ENCODE data around the gene CTAG1A.
"Not testable (repeated sequence)": the region's sequence is repeated elsewhere in the genome, so short reads cannot be mapped to it uniquely, and the experiment has no call there.

The CTAG1A gene

GRCh38 chrX:154573061-154573460 lies 11.9 kb upstream of the CTAG1A start:
- not testable (repeated sequence) for DNase-seq

GRCh38 chrX:154575076-154575475 lies 9.9 kb upstream of the CTAG1A start:
- DNase-seq: not testable (repeated sequence)

- not testable (repeated sequence) for DNase-seq
These were observed 1.9 kb upstream of the CTAG1A start for GRCh38 chrX:154582994-154583393.

- DNase-seq: not testable (repeated sequence)
These were observed 5.5 kb downstream of the CTAG1A start for GRCh38 chrX:154590415-154590814.

GRCh38 chrX:154592505-154592904 lies 7.6 kb downstream of the CTAG1A start:
- no peak for DNase-seq

DNA sequence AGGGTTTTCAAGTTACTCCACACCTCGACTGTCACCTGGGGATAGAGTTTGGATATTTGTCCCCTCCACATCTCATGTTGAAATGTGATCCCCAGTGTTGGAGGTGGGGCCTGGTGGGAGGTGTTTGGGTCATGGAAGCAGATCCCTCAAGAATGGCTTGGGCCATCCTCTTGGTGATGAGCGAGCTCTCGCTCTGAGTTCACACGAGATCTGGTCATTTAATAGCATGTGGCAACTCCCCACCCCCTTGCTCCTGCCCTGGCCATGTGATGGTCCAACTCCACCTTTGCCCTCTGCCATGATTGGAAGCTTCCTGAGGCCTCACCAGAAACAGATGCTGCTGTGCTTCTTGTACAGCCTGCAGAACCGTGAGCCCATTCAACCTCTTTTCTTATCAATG lies 8.3 kb downstream of the CTAG1A start:
- DNase-seq: no peak

DNA sequence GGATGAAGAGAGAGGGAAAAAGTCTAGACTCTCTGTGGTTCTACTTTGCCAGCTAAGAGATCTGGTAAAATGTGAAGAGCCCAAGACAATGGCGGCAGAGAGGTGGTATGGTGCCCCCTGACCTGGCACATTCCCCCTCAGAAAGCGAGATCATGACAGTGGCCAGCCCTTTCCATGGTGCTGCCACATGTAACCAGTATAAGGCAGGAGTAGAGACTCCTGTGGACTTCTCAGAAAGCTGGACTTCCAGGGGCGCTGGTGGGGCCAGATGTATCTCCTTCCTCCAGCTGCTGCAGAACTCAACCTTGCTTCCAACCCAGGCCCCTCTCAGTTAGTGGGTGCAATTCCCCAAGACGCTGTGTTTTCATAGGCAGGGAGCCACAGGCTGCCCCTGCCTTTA lies 9.6 kb downstream of the CTAG1A start:
- no peak for DNase-seq

- no peak for DNase-seq
These were observed 10.8 kb downstream of the CTAG1A start for GRCh38 chrX:154595559-154596249.

DNA sequence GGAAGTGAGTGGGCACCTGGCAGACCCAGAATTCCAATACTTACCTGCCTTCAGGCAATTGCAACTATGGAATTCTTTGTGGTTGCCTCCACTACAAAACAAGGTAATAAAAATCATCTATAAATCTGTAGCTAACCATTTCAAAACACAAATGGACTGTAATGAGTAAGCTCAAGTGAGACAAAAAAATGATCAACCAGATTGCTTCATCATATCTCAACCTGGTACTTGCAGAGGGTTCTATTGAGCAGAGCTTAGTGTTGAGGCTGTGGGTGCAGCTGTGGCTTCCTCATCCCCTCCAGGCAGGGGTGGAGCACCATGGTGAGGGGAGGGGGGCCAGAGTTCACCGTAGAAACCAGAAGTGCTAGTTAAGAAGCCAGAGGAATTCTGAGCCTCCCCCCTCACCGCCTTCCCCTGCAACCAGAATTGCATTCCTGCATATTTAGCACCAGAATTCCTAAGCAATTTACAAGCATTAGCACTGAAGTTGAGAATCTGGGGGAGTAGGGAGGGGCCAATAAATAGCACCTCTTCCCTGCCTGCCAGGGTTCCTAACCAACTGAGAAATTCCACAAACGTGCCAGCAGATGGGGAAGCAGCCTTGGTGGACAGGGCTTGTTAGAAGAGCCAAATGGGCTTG lies 11.5 kb downstream of the CTAG1A start:
- DNase-seq: no peak

- no peak for DNase-seq
These were observed 12.3 kb downstream of the CTAG1A start for GRCh38 chrX:154597221-154597620.

DNA sequence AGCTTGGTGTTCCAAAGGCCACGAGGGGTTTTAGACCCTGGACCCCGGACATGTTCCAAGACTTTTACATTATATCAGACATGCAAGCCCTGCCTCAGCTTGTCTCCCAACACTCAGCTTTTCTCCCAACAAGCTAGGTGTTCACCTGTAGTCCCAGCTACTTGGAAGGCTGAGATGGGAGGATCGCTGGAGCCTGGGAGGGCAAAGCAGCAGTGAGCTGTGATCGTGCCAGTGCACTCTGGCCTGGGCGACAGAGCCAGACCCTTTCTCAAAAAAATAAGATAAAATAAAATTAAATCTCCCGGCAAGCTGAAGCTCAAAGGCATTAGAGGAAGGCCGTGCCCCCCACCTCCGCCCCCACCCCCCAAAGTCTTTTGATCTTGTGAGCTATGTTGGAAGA lies 13.7 kb downstream of the CTAG1A start:
- no peak for DNase-seq

DNA sequence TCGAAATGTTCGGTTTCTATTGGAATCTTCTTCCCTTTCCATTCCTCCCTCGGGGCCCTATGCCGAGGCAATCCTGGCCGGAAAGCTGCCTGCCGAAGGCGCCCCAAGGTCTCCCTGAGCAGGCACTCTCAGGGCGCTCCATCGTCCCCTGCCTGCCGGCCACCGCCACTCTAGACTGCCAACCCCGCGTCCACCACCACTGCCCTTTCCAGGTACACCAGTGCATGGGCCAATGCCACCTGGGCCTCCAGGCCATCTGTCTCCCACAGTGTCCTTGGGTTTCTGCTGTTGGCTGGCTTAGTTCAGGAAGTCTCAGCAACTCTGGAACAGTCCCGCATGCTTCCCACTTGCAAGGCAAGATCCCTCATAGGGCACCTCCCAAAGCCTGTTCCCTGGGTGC lies 14.6 kb downstream of the CTAG1A start:
- no peak for DNase-seq

GRCh38 chrX:154600759-154601374 lies 15.9 kb downstream of the CTAG1A start:
- DNase-seq: no peak

GRCh38 chrX:154602226-154602625 lies 17.3 kb downstream of the CTAG1A start:
- DNase-seq: no peak

GRCh38 chrX:154602766-154603437 lies 18.0 kb downstream of the CTAG1A start:
- DNase-seq: no peak

- DNase-seq: no peak
These were observed 18.8 kb downstream of the CTAG1A start for GRCh38 chrX:154603438-154604430.

- no peak for DNase-seq
These were observed 20.6 kb downstream of the CTAG1A start for GRCh38 chrX:154605566-154605965.

GRCh38 chrX:154607370-154607769 lies 22.4 kb downstream of the CTAG1A start:
- DNase-seq: no peak

- not testable (repeated sequence) for DNase-seq
These were observed 23.0 kb downstream of the CTAG1A start for GRCh38 chrX:154607976-154608375.

DNA sequence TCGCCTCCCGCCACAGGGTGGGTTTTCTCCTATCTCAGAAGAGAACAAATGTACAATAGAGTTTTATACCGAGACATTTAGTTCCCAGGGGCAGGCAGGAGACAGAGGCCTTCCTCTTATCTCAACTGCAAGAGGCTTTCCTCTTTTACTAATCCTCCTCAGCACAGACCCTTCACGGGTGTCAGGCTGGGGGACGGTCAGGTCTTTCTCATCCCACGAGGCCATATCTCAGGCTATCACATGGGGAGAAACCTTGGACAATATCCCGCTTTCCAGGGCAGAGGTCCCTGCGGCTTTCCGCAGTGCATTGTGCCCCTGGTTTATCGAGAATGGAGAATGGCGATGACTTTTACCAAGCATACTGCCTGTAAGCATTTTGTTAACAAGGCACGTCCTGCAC lies 23.9 kb downstream of the CTAG1A start:
- not testable (repeated sequence) for DNase-seq

- not testable (repeated sequence) for DNase-seq
These were observed 26.2 kb downstream of the CTAG1A start for GRCh38 chrX:154611146-154611545.

DNA sequence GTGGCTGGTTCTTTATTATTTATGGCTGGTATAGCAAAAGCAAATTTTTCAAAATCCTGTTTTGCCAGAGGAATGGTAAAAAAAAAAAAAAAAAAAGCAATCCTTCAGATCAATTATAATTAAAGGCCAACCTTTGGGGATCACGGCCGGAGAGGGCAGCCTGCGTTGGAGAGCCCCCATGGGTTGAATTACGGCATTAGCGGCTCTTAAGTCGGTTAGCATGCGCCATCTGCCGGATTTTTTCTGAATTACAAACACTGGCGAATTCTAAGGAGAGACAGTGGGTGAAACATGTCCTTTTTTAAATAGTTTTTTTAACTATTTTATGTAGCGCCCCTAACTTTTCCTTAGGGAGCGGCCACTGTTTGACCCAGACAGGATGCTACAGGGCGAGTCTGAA lies 28.7 kb downstream of the CTAG1A start:
- not testable (repeated sequence) for DNase-seq

All from C1 segment of cervical spinal cord (tissue), 14 donors.